OCI-M1 (cell line): ENCODE measurements around the gene ALDOC.
"Not testable (repeated sequence)": the region's sequence is repeated elsewhere in the genome, so short reads cannot be mapped to it uniquely, and the experiment has no call there.

Experiments
- DNase-seq: peaks from one replicate; lab custom pipeline; 2025; lab: John Stamatoyannopoulos, UW

The ALDOC gene

DNA sequence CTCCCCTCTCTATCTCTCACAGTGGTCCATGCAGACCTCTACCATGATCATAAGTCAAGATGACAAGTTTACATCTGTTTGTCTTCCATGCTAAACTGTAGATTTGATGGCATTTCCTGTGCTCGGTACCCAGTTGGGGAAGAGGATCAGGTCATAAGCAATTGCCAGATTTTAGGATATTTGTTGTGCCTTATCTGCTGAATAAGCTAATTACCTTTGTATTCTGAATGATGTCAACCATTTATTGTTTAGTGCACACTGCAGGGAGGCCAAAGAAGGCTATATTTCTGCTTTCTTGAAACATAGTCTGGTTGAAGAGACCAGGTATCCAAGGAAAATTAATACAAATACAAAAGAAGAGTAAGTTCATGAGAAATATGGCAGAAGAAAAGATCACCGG lies 5.8 kb upstream of the ALDOC start:
- no peak for DNase-seq

DNA sequence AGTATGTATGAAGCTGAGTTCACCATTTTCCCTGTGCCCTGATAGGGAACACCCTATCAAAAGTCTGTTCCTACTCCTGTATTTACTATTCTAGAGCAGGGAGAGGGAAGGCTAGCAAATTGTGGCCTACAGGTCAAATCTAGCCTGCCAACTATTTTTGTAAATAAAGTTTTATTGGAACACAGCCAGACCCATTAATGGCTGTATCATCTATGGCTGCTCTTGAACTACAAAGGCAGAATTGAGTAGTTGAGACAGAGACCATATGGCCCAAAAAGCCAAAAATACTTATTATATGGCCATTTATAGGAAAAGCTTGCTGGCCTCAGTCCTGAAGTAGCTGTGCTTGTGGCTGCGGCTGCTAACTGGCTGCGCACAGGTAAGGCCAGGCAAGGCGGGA lies 4.3 kb upstream of the ALDOC start:
- DNase-seq: no peak

DNA sequence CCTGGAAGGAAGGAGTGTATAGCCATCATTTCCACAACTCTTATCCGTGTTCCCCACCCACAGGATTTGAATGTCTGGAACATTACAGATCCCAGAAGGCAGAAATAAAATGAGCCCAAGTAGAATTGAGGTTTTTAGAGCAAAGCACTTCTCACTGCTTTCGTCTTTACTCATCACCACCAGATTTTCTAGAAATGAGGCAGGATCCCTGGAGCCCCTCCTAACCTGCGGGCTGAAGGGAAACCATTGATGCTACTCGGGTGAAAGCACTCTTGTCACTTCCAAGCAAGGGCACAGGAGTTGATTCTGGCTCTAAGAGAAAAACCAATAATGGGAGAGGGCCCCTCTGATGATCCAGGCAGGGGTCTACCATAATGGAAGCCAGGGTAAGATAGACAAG lies 2.8 kb upstream of the ALDOC start:
- DNase-seq: no peak

DNA sequence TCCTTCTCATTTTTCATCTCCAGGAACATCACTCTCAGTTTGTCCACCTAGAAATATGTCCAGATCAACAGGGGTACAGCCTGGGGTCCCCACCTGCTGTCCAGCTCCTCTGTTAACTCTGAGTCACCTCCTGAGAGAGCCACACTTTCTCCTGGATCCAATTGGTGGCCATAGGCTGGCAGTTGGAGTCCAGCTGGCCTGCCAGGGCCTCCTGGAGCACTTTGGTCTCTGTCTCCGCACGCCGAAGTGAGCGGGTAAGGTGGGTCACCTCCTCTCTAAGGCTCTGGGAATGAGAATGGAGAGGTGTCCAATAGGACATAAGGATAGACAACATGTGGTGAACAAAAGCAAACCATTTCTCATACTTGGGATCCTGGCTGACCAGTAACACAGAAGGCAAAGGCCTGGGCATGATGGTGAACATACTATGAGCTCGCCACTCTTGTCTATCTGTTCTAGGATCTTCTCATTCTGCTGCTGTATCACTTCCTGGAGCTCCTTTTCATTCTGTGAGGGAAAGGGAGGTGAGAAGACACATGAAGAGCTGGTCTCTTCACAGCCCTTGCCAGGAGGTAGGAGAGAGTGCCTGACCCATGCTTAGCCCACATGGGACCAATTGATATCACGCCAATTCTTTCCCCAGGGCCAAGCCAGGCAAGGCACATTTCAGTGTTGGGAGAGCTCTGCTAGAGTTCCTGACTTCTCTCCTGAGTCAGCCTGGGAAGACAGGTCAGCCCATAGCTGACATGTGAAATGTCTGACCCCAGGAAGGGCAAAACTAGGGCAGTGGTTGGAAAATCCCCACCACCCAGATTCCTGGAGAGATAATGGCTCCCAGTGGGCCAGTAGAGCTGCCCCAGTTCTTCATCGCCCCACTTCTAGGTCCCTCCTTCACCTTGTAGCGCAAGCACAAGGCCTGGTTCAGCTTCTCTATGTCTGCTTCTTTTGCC lies 1.8 kb upstream of the ALDOC start:
- DNase-seq: no peak

GRCh38 chr17:28577466-28577824 lies 750 bp upstream of the ALDOC start:
- peak; percentile 56 for DNase-seq

- DNase-seq: not testable (repeated sequence)
These were observed 679 bp downstream of the ALDOC start for GRCh38 chr17:28576016-28576415.

DNA sequence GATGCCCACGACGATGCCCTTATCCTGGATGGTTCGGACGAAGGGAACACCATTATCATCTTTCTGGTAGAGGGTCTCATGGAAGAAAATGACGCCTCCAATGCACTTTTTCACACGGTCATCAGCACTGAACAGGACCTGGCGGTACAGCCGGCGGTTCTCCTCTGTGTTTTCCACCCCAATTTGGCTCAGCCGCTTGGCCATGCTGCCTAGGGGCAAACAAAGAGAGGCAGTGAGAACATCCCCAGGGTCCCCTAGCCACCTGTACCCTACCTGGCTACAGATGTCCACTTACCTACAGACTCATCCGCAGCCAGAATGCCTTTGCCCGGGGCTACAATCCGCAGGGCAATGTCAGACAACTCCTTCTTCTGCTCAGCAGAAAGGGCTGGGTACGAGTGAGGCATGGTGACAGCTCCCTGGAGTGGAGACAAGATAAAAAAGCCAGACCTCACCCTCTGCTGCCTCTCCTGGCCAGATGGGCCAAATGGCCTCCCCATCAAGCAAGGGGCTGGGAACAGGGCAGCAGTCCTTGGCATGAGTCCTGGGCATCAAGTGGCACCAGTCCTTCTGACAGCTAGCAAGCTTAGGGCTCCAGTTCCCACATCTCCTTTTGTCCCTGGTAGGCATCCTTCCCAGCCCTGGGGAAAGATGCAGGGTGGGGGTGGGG lies 1.4 kb downstream of the ALDOC start:
- DNase-seq: peak; percentile 46

GRCh38 chr17:28574526-28574925 lies 2.2 kb downstream of the ALDOC start:
- no peak for DNase-seq

GRCh38 chr17:28573966-28574480 lies 2.7 kb downstream of the ALDOC start:
- no peak for DNase-seq

DNA sequence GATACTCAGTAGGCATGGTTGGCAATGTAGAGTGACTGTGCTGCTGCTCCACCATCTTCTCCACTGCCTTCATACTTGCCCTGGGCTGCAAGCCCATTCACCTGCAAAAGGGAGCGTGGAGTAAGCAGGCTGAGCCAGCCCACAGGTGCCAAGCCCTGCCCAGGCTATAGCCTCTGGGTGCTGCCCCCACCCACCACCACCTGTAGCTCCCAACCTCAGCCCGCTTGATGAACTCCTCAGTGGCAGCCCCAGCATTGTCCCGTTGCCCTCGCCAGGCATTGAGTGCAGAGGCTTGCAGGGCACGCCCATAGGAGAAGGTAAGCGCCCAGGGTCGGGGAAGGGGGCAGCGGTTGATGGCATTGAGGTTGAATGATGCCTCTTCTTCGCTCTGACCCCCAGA lies 3.2 kb downstream of the ALDOC start:
- DNase-seq: no peak

GRCh38 chr17:28573040-28573380 lies 3.7 kb downstream of the ALDOC start:
- no peak for DNase-seq

DNA sequence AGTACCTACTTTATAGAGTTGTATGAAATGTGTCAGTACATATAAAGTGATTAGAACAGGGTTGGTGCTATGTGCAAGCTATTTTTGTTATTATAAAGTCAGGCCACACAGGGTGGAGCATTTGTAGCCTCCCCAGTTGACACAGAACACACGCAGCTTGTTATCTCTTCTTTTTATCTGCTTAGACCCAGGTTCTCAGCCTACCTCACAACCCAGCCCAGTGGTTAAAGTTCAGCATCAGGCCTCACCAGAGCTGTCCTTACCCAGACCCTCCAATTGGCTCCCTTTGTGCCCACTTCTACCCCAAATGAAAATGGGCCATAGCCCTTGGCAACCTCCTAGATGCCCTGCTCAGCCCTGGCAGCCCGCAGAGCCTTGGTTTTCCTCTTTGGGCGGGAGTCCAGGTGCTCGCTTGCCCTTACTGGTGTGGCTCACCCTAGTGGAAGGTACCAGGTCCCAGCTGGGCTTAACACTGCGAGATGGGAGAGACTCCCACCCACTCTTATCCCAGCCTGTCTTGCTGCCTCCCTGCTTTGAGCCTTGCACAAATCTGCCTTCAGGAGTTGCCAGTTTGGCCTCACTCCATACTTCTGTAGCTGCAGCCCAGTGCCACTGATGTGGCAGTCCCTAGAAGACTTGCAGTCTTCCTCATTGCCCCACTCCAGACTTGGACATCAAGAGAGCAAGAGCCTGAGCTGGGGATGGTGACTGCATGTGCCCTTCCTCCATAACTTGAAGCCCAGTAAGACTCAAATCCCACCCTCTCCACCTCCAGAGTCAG lies 4.2 kb downstream of the ALDOC start:
- DNase-seq: no peak

DNA sequence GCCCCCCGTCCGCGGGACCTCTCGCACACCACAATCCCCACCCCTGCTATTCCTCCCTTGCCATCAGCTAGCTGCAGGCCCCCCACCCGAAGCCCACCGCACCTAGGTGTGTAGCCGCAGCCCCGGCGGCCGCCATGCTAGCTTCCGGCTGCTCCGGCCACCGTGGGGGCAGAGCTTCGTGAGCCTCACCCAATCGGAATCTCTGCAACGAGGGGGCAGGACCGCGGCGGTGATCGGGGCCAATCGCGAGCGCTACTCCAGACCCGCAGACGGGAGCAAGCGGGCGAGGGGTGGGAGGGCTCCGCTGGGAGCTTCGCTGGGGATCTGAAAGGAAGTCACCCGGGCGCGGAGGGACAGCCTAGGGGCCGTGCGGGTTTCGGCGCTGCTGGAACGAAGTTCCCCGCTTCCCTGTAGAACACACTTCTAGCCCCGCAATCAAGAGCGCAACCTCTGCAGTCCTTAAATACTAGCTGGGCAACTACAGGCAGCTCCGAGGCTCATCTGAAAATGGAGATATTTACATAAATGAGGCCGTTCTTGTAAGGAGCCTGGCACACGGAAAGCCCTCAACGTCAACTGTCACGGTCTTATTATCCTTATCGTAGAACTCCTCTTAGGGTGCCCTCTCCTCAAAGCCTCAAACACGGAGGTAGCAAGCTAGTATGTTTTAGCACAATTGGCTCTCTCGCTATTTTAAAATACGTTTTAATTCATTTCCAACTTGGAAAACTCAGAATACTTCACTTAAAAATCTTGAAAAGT lies 5.2 kb downstream of the ALDOC start, which contains the start of gene PIGS:
TSS of gene PIGS (minus strand) at position 164 of the 762 bp plus-strand sequence. CDS start at position 136, 28 bp downstream.
- DNase-seq: peak; percentile 99

DNA sequence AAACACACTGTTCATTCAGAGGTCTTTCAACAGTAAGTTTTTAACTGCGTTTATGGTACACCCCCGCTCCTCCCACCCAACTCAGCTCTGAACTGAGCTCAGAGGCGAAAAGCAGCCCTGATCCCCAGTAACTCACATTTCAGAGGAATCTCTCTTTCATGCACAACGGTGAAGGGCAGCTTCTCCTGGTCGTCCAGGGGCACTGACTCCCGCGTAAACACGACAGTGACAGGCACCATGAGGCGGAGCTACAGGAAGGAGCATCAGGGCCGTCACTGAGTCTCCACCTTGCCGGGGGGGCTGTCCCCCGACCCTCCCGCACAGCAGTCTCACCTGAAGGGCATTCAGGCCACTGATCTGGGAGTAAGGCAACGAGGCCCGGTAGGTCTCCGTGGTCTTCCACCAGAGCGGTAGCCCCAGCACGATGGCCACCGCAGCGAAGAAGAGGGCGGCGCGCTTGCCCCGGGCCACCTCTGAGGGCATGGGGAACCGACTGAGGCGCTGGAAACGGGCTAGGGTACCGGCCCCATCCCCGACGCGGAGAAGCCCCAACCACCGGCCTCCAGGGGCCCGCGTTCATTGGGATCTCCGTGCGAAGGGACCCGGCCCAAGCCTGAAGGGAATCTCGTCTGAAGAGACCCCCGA lies 5.9 kb downstream of the ALDOC start:
- peak; percentile 66 for DNase-seq

DNA sequence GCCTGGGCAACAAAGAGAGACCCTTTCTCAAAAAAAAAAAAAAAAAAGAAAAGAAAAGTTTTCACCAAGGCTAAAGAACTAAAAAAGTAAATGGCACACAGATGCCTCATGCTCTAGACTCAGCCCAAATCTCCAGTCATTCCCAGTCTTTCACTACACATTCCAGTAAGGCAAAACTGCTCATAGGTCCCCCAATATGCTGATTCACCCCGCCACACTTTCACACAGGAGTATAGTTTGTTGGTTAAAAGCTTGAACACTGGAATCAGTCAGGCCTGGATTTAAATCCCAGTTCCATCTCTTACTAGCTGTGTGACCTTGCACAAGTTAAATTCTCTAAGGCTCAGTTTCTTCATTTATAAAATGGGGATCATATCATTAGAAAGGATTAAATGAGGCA lies 7.2 kb downstream of the ALDOC start:
- DNase-seq: no peak

- DNase-seq: peak; percentile 90
These were observed 9.1 kb downstream of the ALDOC start for GRCh38 chr17:28567604-28568003.

DNA sequence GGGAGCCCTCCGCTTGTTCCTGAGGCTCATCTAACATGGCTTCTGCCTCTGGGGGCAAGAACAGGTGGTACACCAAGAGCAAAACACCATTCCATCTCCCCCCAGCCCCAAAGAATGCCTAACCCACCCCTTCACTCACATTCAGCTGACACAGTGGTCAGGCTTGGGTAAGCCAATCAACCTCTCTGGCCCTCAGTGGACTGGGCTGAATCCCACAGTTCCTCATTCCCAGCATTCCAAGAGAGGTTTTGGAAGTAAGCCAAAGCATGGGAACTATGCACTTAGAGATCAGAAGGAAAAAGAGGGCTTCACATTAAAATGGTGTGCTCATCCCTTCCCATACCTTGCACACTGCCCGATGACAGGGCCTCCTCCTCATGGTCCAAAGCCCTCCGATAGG lies 13.2 kb downstream of the ALDOC start:
- DNase-seq: no peak

DNA sequence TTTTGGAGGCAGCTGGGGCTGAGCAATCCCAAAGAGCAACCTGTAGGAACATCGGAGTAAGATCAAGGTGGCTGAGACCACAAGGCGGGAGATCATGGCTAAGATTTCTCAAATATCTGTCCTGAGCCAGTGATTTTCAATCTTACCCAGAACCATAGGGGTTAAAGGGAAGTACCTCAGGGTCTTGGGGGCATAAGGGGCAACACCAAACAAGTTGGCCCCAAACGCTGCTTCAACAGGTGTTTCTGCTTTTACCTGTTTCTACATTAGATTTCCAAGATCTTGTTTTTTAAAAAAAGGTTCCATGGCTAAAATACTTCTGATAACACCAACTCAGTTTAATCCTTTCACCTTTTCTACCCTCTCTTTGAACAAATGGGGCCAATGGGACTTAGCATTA lies 21.7 kb downstream of the ALDOC start:
- no peak for DNase-seq

- peak; percentile 35 for DNase-seq
These were observed 22.1 kb downstream of the ALDOC start for GRCh38 chr17:28554565-28554964.

DNA sequence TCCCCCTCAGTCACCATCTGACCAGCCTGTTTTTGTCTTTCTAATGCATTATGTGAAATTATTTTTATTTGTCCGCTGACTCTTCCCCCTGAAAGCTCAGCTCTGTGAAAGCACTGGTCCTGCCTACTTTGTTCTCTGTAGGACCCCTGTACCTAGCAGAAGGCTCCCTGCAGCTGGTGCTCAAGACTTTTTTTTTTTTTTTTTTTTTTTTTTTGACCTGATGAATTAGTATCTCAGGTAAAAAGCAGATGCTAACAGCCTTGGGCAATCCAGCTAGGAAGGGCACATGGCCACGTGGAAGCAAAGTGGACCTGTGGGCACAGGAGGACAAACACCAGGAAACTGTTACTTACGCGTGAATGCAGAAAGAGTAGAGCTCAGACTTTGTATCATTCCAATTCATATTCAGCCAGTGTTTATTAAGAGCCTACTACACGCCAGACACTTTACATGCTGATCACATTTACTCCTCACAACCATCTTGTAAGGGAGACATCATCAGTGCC lies 23.6 kb downstream of the ALDOC start:
- no peak for DNase-seq
